Rectal smooth muscle tissue (tissue), 1 donor: ENCODE measurements around the gene GRID1.

Source experiments
- H3K27ac ChIP-seq: one replicate; pipeline ENCODE4 v1.7.0; 2013; ENCODE audit warnings: low read depth, low read length, inconsistent platforms
- H3K27me3 ChIP-seq: one replicate; pipeline ENCODE4 v1.7.0; 2013; ENCODE audit warnings: low read length; ENCODE audit not compliant: control insufficient read depth, insufficient read depth
- H3K36me3 ChIP-seq: one replicate; pipeline ENCODE4 v1.7.0; 2013; ENCODE audit warnings: low read length; ENCODE audit not compliant: control insufficient read depth, insufficient read depth
- H3K4me1 ChIP-seq: one replicate; pipeline ENCODE4 v1.7.0; 2013; ENCODE audit warnings: low read length; ENCODE audit not compliant: control insufficient read depth, insufficient read depth
- H3K4me3 ChIP-seq: one replicate; pipeline ENCODE4 v1.7.0; 2013; ENCODE audit warnings: low read length
- H3K9ac ChIP-seq: one replicate; pipeline ENCODE4 v1.7.0; 2013; ENCODE audit warnings: low read length

Gene GRID1

GRCh38 chr10:86254081-86254480 lies 112.5 kb downstream of the GRID1 start:
- Histone ChIP-seq H3K27me3 (no peaks in the 10 kb centered on the region), H3K36me3 (no peaks in the 10 kb centered on the region), H3K27ac (no peak overlapping the region), H3K4me3 (no peak overlapping the region), H3K4me1 (no peaks in the 10 kb centered on the region), H3K9ac (no peak overlapping the region)

- H3K36me3 ChIP-seq, result no peaks in the 10 kb centered on the region
- H3K4me1 ChIP-seq, result no peaks in the 10 kb centered on the region
- H3K27ac ChIP-seq, result no peak overlapping the region
- no peak overlapping the region for H3K4me3 ChIP-seq
- H3K27me3 ChIP-seq, result no peaks in the 10 kb centered on the region
- H3K9ac ChIP-seq, result no peak overlapping the region
Measured at GRCh38 chr10:86253091-86254072, 113.2 kb downstream of the GRID1 start.

- no peak overlapping the region for H3K4me3 ChIP-seq
- no peaks in the 10 kb centered on the region for H3K27me3 ChIP-seq
- H3K27ac ChIP-seq, result no peak overlapping the region
- no peaks in the 10 kb centered on the region for H3K4me1 ChIP-seq
- no peak overlapping the region for H3K9ac ChIP-seq
- H3K36me3 ChIP-seq, result no peaks in the 10 kb centered on the region
Measured at GRCh38 chr10:86252556-86252955, 114.0 kb downstream of the GRID1 start.

- no peaks in the 10 kb centered on the region for H3K4me1 ChIP-seq
Measured at GRCh38 chr10:86252079-86252478, 114.5 kb downstream of the GRID1 start.

GRCh38 chr10:86251426-86251825 lies 115.2 kb downstream of the GRID1 start:
- Histone ChIP-seq H3K4me1 (no peaks in the 10 kb centered on the region), H3K27ac (no peak overlapping the region), H3K9ac (no peak overlapping the region)

More at GRCh38 chr10:86252079-86252478, 114.5 kb downstream of the GRID1 start:
- H3K27me3 ChIP-seq, result no peaks in the 10 kb centered on the region
- H3K4me3 ChIP-seq, result no peak overlapping the region
- H3K9ac ChIP-seq, result no peak overlapping the region
- H3K36me3 ChIP-seq, result no peaks in the 10 kb centered on the region
- H3K27ac ChIP-seq, result no peak overlapping the region

GRCh38 chr10:86250399-86250798 lies 116.2 kb downstream of the GRID1 start:
- Histone ChIP-seq H3K27me3 (no peaks in the 10 kb centered on the region), H3K9ac (no peak overlapping the region), H3K27ac (no peak overlapping the region), H3K36me3 (no peaks in the 10 kb centered on the region), H3K4me1 (no peaks in the 10 kb centered on the region), H3K4me3 (no peak overlapping the region)

More at GRCh38 chr10:86251426-86251825, 115.2 kb downstream of the GRID1 start:
- Histone ChIP-seq H3K4me3 (no peak overlapping the region), H3K36me3 (no peaks in the 10 kb centered on the region), H3K27me3 (no peaks in the 10 kb centered on the region)

GRCh38 chr10:86249794-86250193 lies 116.8 kb downstream of the GRID1 start:
- Histone ChIP-seq H3K4me1 (no peaks in the 10 kb centered on the region), H3K4me3 (no peak overlapping the region), H3K27ac (no peak overlapping the region), H3K27me3 (no peaks in the 10 kb centered on the region), H3K9ac (no peak overlapping the region), H3K36me3 (no peaks in the 10 kb centered on the region)

GRCh38 chr10:86248062-86248461 lies 118.5 kb downstream of the GRID1 start:
- no peak overlapping the region for H3K4me3 ChIP-seq
- no peak overlapping the region for H3K27ac ChIP-seq
- H3K36me3 ChIP-seq, result no peaks in the 10 kb centered on the region
- no peak overlapping the region for H3K9ac ChIP-seq
- H3K27me3 ChIP-seq, result no peaks in the 10 kb centered on the region
- H3K4me1 ChIP-seq, result no peaks in the 10 kb centered on the region

- Histone ChIP-seq H3K36me3 (no peaks in the 10 kb centered on the region), H3K4me3 (no peak overlapping the region), H3K9ac (no peak overlapping the region), H3K4me1 (no peaks in the 10 kb centered on the region), H3K27me3 (no peaks in the 10 kb centered on the region), H3K27ac (no peak overlapping the region)
Measured at GRCh38 chr10:86247588-86247987, 119.0 kb downstream of the GRID1 start.

GRCh38 chr10:86247073-86247472 lies 119.5 kb downstream of the GRID1 start:
- H3K4me1 ChIP-seq, result no peaks in the 10 kb centered on the region
- no peaks in the 10 kb centered on the region for H3K36me3 ChIP-seq
- H3K4me3 ChIP-seq, result no peak overlapping the region
- no peaks in the 10 kb centered on the region for H3K27me3 ChIP-seq
- H3K9ac ChIP-seq, result no peak overlapping the region
- no peak overlapping the region for H3K27ac ChIP-seq

- H3K27me3 ChIP-seq, result no peaks in the 10 kb centered on the region
- no peak overlapping the region for H3K4me3 ChIP-seq
- H3K4me1 ChIP-seq, result no peaks in the 10 kb centered on the region
- H3K9ac ChIP-seq, result no peak overlapping the region
- H3K27ac ChIP-seq, result no peak overlapping the region
- H3K36me3 ChIP-seq, result no peaks in the 10 kb centered on the region
Measured at GRCh38 chr10:86246279-86246940, 120.2 kb downstream of the GRID1 start.

- no peak overlapping the region for H3K4me3 ChIP-seq
- H3K4me1 ChIP-seq, result no peaks in the 10 kb centered on the region
- no peak overlapping the region for H3K9ac ChIP-seq
- no peaks in the 10 kb centered on the region for H3K27me3 ChIP-seq
- no peak overlapping the region for H3K27ac ChIP-seq
- H3K36me3 ChIP-seq, result no peaks in the 10 kb centered on the region
Measured at GRCh38 chr10:86245015-86245394, 121.6 kb downstream of the GRID1 start.
